HepG2 (cell line): ENCODE measurements around the gene UNC13D. TPM values are rescaled to one million over a fixed set of nuclear protein-coding genes. Genes with fewer than 3 reads are reported as not detected.

Experiments used
- ARHGAP35 ChIP-seq: sonication (generic); formaldehyde crosslinking; IDR thresholded peaks from 2 replicates; pipeline ENCODE4 v1.9.0; 2022; ENCODE audit warnings: mild to moderate bottlenecking, inconsistent platforms, moderate library complexity, missing genetic modification reagents, borderline replicate concordance
- FLYWCH1 ChIP-seq: sonication (generic); formaldehyde crosslinking; IDR thresholded peaks from 2 replicates; pipeline ENCODE4 v1.8.1; 2023; ENCODE audit warnings: mild to moderate bottlenecking, missing genetic modification reagents
- FOSL1 ChIP-seq: sonication (generic); formaldehyde crosslinking; IDR thresholded peaks from 2 replicates; pipeline ENCODE4 v1.9.0; 2021; ENCODE audit warnings: missing genetic modification reagents, borderline replicate concordance
- HIVEP1 ChIP-seq: sonication (generic); formaldehyde crosslinking; IDR thresholded peaks from 2 replicates; pipeline ENCODE4 v1.4.0; 2020; ENCODE audit warnings: mild to moderate bottlenecking, missing genetic modification reagents
- HNF1B ChIP-seq: sonication (generic); formaldehyde crosslinking; IDR thresholded peaks from 2 replicates; pipeline ENCODE4 v1.5.1; 2020; ENCODE audit warnings: mild to moderate bottlenecking, moderate library complexity, missing genetic modification reagents
- HOXD1 ChIP-seq: sonication (generic); formaldehyde crosslinking; IDR thresholded peaks from 2 replicates; pipeline ENCODE4 v1.5.0; 2020; ENCODE audit warnings: missing genetic modification reagents
- JUNB ChIP-seq: sonication (generic); formaldehyde crosslinking; IDR thresholded peaks from 2 replicates; pipeline ENCODE4 v1.8.0; 2022; ENCODE audit warnings: missing genetic modification reagents, mild to moderate bottlenecking, borderline replicate concordance
- KDM5A ChIP-seq: fragments of 200-600 bp; sonication (generic); IDR thresholded peaks from 2 replicates; pipeline ENCODE4 v1.7.0; 2018; ENCODE audit warnings: antibody characterized with exemption, mild to moderate bottlenecking, low read length, borderline replicate concordance
- MYNN ChIP-seq: sonication (generic); formaldehyde crosslinking; IDR thresholded peaks from 2 replicates; pipeline ENCODE4 v1.4.0; 2020; ENCODE audit warnings: mild to moderate bottlenecking, low read depth, missing genetic modification reagents
- NFIB ChIP-seq: sonication (generic); formaldehyde crosslinking; IDR thresholded peaks from 2 replicates; pipeline ENCODE4 v1.9.0; 2021; ENCODE audit warnings: missing genetic modification reagents, mild to moderate bottlenecking, borderline replicate concordance
- PAF1 ChIP-seq: IDR thresholded peaks from 2 replicates; pipeline ENCODE4 v1.6.1; 2016; ENCODE audit warnings: missing genetic modification reagents, missing compliant biosample characterization
- POLR2A ChIP-seq, 2 experiments: IDR thresholded peaks; 2 replicates each; pipeline ENCODE4 v1.6.1; 2011; ENCODE audit warnings: low read depth in 2 of 2, low read length in 2 of 2, mild to moderate bottlenecking in 1 of 2, moderate library complexity in 1 of 2; ENCODE audit not compliant: insufficient read depth in 1 of 2
- RBM22 ChIP-seq: fragments of 200-400 bp; formaldehyde crosslinking; optimal IDR thresholded peaks from 2 replicates; pipeline ENCODE3; 2017; ENCODE audit warnings: mild to moderate bottlenecking, low read length, moderate library complexity
- TBP ChIP-seq: sonication (generic); formaldehyde crosslinking; IDR thresholded peaks from 2 replicates; pipeline ENCODE4 v1.5.0; 2020; ENCODE audit warnings: missing genetic modification reagents
- ZNF136 ChIP-seq: sonication (generic); formaldehyde crosslinking; IDR thresholded peaks from 2 replicates; pipeline ENCODE4 v1.8.1; 2022; ENCODE audit warnings: low read depth, mild to moderate bottlenecking, moderate library complexity, missing genetic modification reagents
- ZNF160 ChIP-seq: sonication (generic); formaldehyde crosslinking; IDR thresholded peaks from 2 replicates; pipeline ENCODE4 v1.8.0; 2022; ENCODE audit warnings: mild to moderate bottlenecking, inconsistent platforms, missing genetic modification reagents
- ZNF747 ChIP-seq: sonication (generic); formaldehyde crosslinking; IDR thresholded peaks from 2 replicates; pipeline ENCODE4 v1.8.1; 2023; ENCODE audit warnings: missing genetic modification reagents, mild to moderate bottlenecking, borderline replicate concordance
- polyA plus RNA-seq, 8 experiments: library from polyadenylated mRNA; depleted of rRNA in 3 of 8; stranded (reverse) in 7 of 8; unstranded in 1 of 8; fragments of >200 nt; fragmentation: Illumina TruSeq in 4 of 8; extraction: Trizol in 4 of 8; gene quantifications; 2 replicates each; pipeline versions ENCODE4 v1.2.1 to v1.2.3, GENCODE V29; 2011 to 2016; ENCODE audit warnings: low read depth in 4 of 8, missing spikeins in 1 of 8, mixed read lengths in 1 of 8; ENCODE audit not compliant: insufficient read depth in 1 of 8
- total RNA-seq, 5 experiments: library from RNA; depleted of rRNA; stranded (reverse); fragments of >200 nt; fragmentation: Illumina TruSeq; extraction: Trizol; gene quantifications; 2 replicates each; pipeline ENCODE4 v1.2.3, GENCODE V29; 2016; ENCODE audit warnings: low read depth in 1 of 5
- TF ChIP-seq, protein P1 (sequence below): sonication (generic); formaldehyde crosslinking; IDR thresholded peaks from 2 replicates; pipeline ENCODE4 v1.4.0; 2020; ENCODE audit warnings: low read depth, missing genetic modification reagents
- TF ChIP-seq, protein P2 (sequence below): sonication (generic); formaldehyde crosslinking; conservative IDR thresholded peaks from 2 replicates; pipeline ENCODE4 v1.4.0; 2020; ENCODE audit warnings: missing genetic modification reagents
- TF ChIP-seq, protein P3 (sequence below): sonication (generic); formaldehyde crosslinking; IDR thresholded peaks from 2 replicates; pipeline ENCODE4 v1.4.0; 2020; ENCODE audit warnings: missing genetic modification reagents, low read depth, mild to moderate bottlenecking, borderline replicate concordance
- TF ChIP-seq, protein P4 (sequence below): sonication (generic); formaldehyde crosslinking; IDR thresholded peaks from 2 replicates; pipeline ENCODE4 v1.5.0; 2020; ENCODE audit warnings: missing genetic modification reagents

Gene UNC13D
- total and polyA plus RNA-seq, 2 of the 13 experiments (the other 11 are each of a cell fraction or from before 2014, with no cell fraction given), result 29.7 to 42.7 TPM

DNA sequence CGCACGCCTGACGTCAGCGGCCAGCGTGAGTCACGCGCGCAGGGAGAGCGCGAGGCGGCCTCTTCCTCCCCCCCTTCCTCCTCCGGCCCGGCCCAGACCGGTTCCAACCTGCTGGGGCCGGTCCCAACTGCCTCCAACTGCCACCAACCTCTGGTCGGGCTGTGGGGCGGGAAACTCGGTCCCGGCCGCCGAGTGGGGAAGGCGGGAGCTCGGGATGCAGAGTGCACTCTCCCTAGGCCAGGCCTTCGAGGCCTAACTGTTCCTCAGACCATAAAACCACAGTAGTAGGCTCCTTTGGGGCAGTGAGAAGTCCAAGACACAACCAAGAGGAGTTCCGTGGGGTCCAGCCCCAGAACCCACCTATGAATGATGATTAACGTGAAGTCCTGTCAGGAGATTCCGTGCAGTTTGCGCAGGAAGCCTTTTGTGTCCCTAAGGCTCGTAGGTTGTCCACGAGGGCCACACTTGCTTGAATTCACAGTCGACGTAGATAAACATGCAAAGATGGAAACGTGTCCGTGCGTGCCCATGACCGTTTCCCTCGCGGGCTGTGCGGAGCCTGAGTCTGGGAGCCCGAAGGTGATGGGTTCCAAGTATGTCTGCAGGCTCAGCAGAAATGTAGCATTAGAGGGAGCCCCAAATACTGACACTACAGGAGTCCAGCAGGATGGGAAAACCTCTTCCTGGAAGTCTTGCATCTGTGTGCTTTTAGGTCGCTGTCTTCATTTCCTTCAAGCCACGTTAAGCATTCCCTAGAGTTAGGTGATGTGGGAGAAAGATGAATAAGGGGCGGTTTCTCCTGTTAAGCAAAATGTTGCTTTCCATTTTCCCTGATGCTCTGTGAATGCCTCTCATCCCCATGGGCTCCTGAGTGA, 59.0 kb downstream of the UNC13D start (continued):
- TF ChIP-seq, protein P1, sequence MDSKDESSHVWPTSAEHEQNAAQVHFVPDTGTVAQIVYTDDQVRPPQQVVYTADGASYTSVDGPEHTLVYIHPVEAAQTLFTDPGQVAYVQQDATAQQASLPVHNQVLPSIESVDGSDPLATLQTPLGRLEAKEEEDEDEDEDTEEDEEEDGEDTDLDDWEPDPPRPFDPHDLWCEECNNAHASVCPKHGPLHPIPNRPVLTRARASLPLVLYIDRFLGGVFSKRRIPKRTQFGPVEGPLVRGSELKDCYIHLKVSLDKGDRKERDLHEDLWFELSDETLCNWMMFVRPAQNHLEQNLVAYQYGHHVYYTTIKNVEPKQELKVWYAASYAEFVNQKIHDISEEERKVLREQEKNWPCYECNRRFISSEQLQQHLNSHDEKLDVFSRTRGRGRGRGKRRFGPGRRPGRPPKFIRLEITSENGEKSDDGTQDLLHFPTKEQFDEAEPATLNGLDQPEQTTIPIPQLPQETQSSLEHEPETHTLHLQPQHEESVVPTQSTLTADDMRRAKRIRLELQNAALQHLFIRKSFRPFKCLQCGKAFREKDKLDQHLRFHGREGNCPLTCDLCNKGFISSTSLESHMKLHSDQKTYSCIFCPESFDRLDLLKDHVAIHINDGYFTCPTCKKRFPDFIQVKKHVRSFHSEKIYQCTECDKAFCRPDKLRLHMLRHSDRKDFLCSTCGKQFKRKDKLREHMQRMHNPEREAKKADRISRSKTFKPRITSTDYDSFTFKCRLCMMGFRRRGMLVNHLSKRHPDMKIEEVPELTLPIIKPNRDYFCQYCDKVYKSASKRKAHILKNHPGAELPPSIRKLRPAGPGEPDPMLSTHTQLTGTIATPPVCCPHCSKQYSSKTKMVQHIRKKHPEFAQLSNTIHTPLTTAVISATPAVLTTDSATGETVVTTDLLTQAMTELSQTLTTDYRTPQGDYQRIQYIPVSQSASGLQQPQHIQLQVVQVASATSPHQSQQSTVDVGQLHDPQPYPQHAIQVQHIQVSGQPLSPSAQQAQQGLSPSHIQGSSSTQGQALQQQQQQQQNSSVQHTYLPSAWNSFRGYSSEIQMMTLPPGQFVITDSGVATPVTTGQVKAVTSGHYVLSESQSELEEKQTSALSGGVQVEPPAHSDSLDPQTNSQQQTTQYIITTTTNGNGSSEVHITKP (CRISPR knock-in tag), result peak; percentile 68; the same call in 1 of the 2 replicates
- TF ChIP-seq MYNN (no peak), ZNF160 (CRISPR knock-in tag) (peak; percentile 64), FLYWCH1 (CRISPR knock-in tag) (no peak), HNF1B (CRISPR knock-in tag) (peak; percentile 14; the same call in 1 of the 2 replicates), FOSL1 (CRISPR knock-in tag) (peak; percentile 45; the same call in 1 of the 2 replicates), ARHGAP35 (CRISPR knock-in tag) (no peak), RBM22 (peak; percentile 77), ZNF136 (CRISPR knock-in tag) (peak; percentile 14; the same call in 1 of the 2 replicates), HOXD1 (CRISPR knock-in tag) (0 out of 2 replicates have a peak, but pooled peaks have one; percentile 43), NFIB (CRISPR knock-in tag) (peak; percentile 75; the same call in 1 of the 2 replicates), TBP (CRISPR knock-in tag) (no peak), KDM5A (no peak; the same call in 1 of the 2 replicates), JUNB (no peak), POLR2A (IDR thresholded peaks at IDR 0.05; ENCODE audit: insufficient read depth in 1 of 2, low read depth in 2 of 2, low read length in 2 of 2) (peak; percentile 70 to 77), PAF1 (CRISPR knock-in tag) (no peak), HIVEP1 (CRISPR knock-in tag) (peak; percentile 86; the same call in 1 of the 2 replicates), ZNF747 (CRISPR knock-in tag) (peak; percentile 87; the same call in 1 of the 2 replicates)
- TF ChIP-seq, protein P2, sequence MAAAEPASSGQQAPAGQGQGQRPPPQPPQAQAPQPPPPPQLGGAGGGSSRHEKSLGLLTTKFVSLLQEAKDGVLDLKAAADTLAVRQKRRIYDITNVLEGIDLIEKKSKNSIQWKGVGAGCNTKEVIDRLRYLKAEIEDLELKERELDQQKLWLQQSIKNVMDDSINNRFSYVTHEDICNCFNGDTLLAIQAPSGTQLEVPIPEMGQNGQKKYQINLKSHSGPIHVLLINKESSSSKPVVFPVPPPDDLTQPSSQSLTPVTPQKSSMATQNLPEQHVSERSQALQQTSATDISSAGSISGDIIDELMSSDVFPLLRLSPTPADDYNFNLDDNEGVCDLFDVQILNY (CRISPR knock-in tag), result peak; percentile 91
- TF ChIP-seq, protein P3, sequence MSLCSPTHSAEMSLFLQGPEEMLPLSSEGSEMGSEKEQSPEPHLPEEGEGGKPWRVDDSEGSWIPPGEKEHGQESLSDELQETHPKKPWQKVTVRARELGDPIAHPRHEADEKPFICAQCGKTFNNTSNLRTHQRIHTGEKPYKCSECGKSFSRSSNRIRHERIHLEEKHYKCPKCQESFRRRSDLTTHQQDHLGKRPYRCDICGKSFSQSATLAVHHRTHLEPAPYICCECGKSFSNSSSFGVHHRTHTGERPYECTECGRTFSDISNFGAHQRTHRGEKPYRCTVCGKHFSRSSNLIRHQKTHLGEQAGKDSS (CRISPR knock-in tag), result peak; percentile 57
- TF ChIP-seq, protein P4, sequence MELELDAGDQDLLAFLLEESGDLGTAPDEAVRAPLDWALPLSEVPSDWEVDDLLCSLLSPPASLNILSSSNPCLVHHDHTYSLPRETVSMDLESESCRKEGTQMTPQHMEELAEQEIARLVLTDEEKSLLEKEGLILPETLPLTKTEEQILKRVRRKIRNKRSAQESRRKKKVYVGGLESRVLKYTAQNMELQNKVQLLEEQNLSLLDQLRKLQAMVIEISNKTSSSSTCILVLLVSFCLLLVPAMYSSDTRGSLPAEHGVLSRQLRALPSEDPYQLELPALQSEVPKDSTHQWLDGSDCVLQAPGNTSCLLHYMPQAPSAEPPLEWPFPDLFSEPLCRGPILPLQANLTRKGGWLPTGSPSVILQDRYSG (CRISPR knock-in tag), result no peak
